NCI-H1417 treated with DMSO at 0.1 percent for 48 hours (cell line): Measurements from ENCODE around the gene PHACTR3.
"Not testable (repeated sequence)": the region's sequence is repeated elsewhere in the genome, so short reads cannot be mapped to it uniquely, and the experiment has no call there.

Experiments used
- DNase-seq: peaks from one replicate; lab custom pipeline; 2025; lab: John Stamatoyannopoulos, UW

PHACTR3 gene

GRCh38 chr20:59589086-59589684 is 15.2 kb upstream of the PHACTR3 start:
- DNase-seq: no peak

- no peak for DNase-seq
Measured at GRCh38 chr20:59591061-59591460, 13.3 kb upstream of the PHACTR3 start.

- no peak for DNase-seq
Measured at GRCh38 chr20:59596690-59597089, 7.7 kb upstream of the PHACTR3 start.

GRCh38 chr20:59597240-59597639 is 7.1 kb upstream of the PHACTR3 start:
- no peak for DNase-seq

- DNase-seq: peak; percentile 28
Measured at GRCh38 chr20:59598625-59599310, 5.6 kb upstream of the PHACTR3 start.

- DNase-seq: no peak
Measured at GRCh38 chr20:59599941-59600340, 4.4 kb upstream of the PHACTR3 start.

GRCh38 chr20:59600472-59600871 is 3.9 kb upstream of the PHACTR3 start:
- no peak for DNase-seq

GRCh38 chr20:59602546-59603080 is 1.7 kb upstream of the PHACTR3 start:
- no peak for DNase-seq

- no peak for DNase-seq
Measured at GRCh38 chr20:59603176-59603575, 1.2 kb upstream of the PHACTR3 start.

GRCh38 chr20:59604741-59605600 is 631 bp downstream of the PHACTR3 start:
- no peak for DNase-seq

- peak; percentile 46 for DNase-seq
Measured at GRCh38 chr20:59605601-59606364, 1.4 kb downstream of the PHACTR3 start.

- no peak for DNase-seq
Measured at GRCh38 chr20:59606566-59606965, 2.2 kb downstream of the PHACTR3 start.

- DNase-seq: no peak
Measured at GRCh38 chr20:59608396-59608795, 4.1 kb downstream of the PHACTR3 start.

GRCh38 chr20:59608871-59609270 is 4.5 kb downstream of the PHACTR3 start:
- DNase-seq: no peak

GRCh38 chr20:59611286-59611685 is 6.9 kb downstream of the PHACTR3 start:
- DNase-seq: no peak

GRCh38 chr20:59613861-59614260 is 9.5 kb downstream of the PHACTR3 start:
- DNase-seq: no peak

GRCh38 chr20:59614714-59615113 is 10.4 kb downstream of the PHACTR3 start:
- DNase-seq: no peak

GRCh38 chr20:59616306-59616705 is 12.0 kb downstream of the PHACTR3 start:
- DNase-seq: no peak

- no peak for DNase-seq
Measured at GRCh38 chr20:59617221-59617620, 12.9 kb downstream of the PHACTR3 start.

GRCh38 chr20:59618131-59618530 is 13.8 kb downstream of the PHACTR3 start:
- DNase-seq: no peak

- DNase-seq: not testable (repeated sequence)
Measured at GRCh38 chr20:59618585-59618984, 14.2 kb downstream of the PHACTR3 start.
